H1 (cell line): ENCODE results near the gene PMM2. TPM values are rescaled to one million over a fixed set of nuclear protein-coding genes. Genes with fewer than 3 reads are reported as not detected.

Source experiments
- CTCF ChIA-PET: fragments of 300-600 bp; sonication (Branson Sonifier 250); formaldehyde crosslinking; loops from one replicate; lab custom pipeline; 2021; ENCODE audit not compliant: partially characterized antibody; lab: Charles Lee
- POLR2A ChIA-PET: fragments of 300-600 bp; sonication (Branson Sonifier 250); formaldehyde crosslinking; loops from one replicate; lab custom pipeline; 2021; ENCODE audit warnings: inconsistent platforms; ENCODE audit not compliant: partially characterized antibody; lab: Charles Lee
- DNase-seq, 2 experiments: peaks; one replicate each; pipeline versions ENCODE4 v3.0.0 to v3.0.0-alpha.2; 2010 to 2022; ENCODE audit warnings: low spot score in 2 of 2, low read depth in 1 of 2, mixed read lengths in 1 of 2
- FAIRE-seq: peaks from 2 replicates; lab custom pipeline; 2011; peaks lifted over from hg19 to GRCh38; lab: Jason Lieb, UNC
- H2AFZ ChIP-seq: 2 replicates; pipeline ENCODE4 v1.8.1; 2012; ENCODE audit warnings: low read length, inconsistent platforms
- H2AK5ac ChIP-seq: 2 replicates; pipeline ENCODE4 v1.6.1; 2013; ENCODE audit warnings: low read depth, low read length
- H2BK120ac ChIP-seq: replicated peaks from 2 replicates; pipeline ENCODE3; 2013; ENCODE audit warnings: low read depth, low read length, inconsistent platforms
- H2BK12ac ChIP-seq: 2 replicates; pipeline ENCODE4 v1.6.1; 2013; ENCODE audit warnings: low read depth, low read length
- H2BK15ac ChIP-seq: 2 replicates; pipeline ENCODE4 v1.6.1; 2013; ENCODE audit warnings: low read length
- H2BK20ac ChIP-seq: 2 replicates; pipeline ENCODE4 v1.6.1; 2013; ENCODE audit warnings: low read length
- H2BK5ac ChIP-seq: 2 replicates; pipeline ENCODE4 v1.6.1; 2013; ENCODE audit warnings: low read depth, low read length
- H3K14ac ChIP-seq: 2 replicates; pipeline ENCODE4 v1.6.1; 2013; ENCODE audit warnings: inconsistent platforms; ENCODE audit not compliant: insufficient read length
- H3K18ac ChIP-seq: 2 replicates; pipeline ENCODE4 v1.6.1; 2013; ENCODE audit warnings: low read length; ENCODE audit errors: extremely low read depth
- H3K23ac ChIP-seq: 2 replicates; pipeline ENCODE4 v1.6.1; 2013; ENCODE audit warnings: inconsistent platforms; ENCODE audit not compliant: insufficient read length
- H3K23me2 ChIP-seq: 2 replicates; pipeline ENCODE4 v1.6.1; 2013; ENCODE audit warnings: low read depth, low read length
- H3K27ac ChIP-seq: 2 replicates; pipeline ENCODE4 v1.6.1; 2011; ENCODE audit warnings: low read depth, low read length, inconsistent platforms
- H3K27me3 ChIP-seq, 4 experiments: replicated peaks in 1 of 4; 1 replicate in 1 of 4; 2 replicates in 3 of 4; pipeline versions ENCODE4 v1.6.1 to v1.8.1; 2011 to 2013; ENCODE audit warnings: low read length in 3 of 4, mild to moderate bottlenecking in 3 of 4, inconsistent platforms in 2 of 4, mixed read lengths in 2 of 4, moderate library complexity in 1 of 4; ENCODE audit not compliant: control insufficient read depth in 3 of 4, insufficient read depth in 3 of 4; ENCODE audit errors: extremely low read depth in 1 of 4
- H3K36me3 ChIP-seq, 4 experiments: 2 replicates each; pipeline versions ENCODE4 v1.6.1 to v1.8.1; 2011 to 2013; ENCODE audit warnings: mild to moderate bottlenecking in 4 of 4, low read length in 3 of 4, moderate library complexity in 2 of 4, control low read depth in 1 of 4, inconsistent platforms in 1 of 4; ENCODE audit not compliant: insufficient read depth in 4 of 4, control insufficient read depth in 2 of 4
- H3K4ac ChIP-seq: replicated peaks from 2 replicates; pipeline ENCODE3; 2013; ENCODE audit warnings: low read length, low read depth, mixed read lengths, inconsistent platforms; ENCODE audit not compliant: insufficient read length
- H3K4me1 ChIP-seq, 4 experiments: replicated peaks in 1 of 4; 1 replicate in 1 of 4; 2 replicates in 3 of 4; pipeline versions ENCODE4 v1.6.1 to v1.8.1; 2011 to 2013; ENCODE audit warnings: low read length in 3 of 4, inconsistent platforms in 2 of 4, mixed read lengths in 1 of 4; ENCODE audit not compliant: insufficient read depth in 4 of 4, control insufficient read depth in 3 of 4
- H3K4me2 ChIP-seq, 2 experiments: 2 replicates each; pipeline versions ENCODE4 v1.6.1 to v1.8.1; 2011 to 2013; ENCODE audit warnings: low read depth in 2 of 2, low read length in 2 of 2, control low read depth in 1 of 2, inconsistent platforms in 1 of 2, mild to moderate bottlenecking in 1 of 2; ENCODE audit not compliant: insufficient read depth in 1 of 2
- H3K4me3 ChIP-seq, 4 experiments: fragments of 200-600, 300-600 bp in 1 of 4; sonication (generic), shearing (Covaris generic), sonication (Bioruptor Twin) in 1 of 4; 2 replicates each; pipeline versions ENCODE4 v1.5.1 to v1.8.1; 2011 to 2016; ENCODE audit warnings: low read length in 4 of 4, low read depth in 3 of 4, control low read depth in 2 of 4, inconsistent platforms in 2 of 4, mild to moderate bottlenecking in 2 of 4, mixed read lengths in 1 of 4, moderate library complexity in 1 of 4; ENCODE audit not compliant: insufficient read depth in 2 of 4; ENCODE audit errors: extremely low read depth in 1 of 4
- H3K56ac ChIP-seq: replicated peaks from 2 replicates; pipeline ENCODE3; 2013; ENCODE audit warnings: low read depth, mild to moderate bottlenecking, mixed read lengths, low read length, inconsistent platforms; ENCODE audit not compliant: insufficient read length
- H3K79me1 ChIP-seq: 2 replicates; pipeline ENCODE4 v1.6.1; 2013; ENCODE audit warnings: low read depth, low read length, control low read depth
- H3K79me2 ChIP-seq, 2 experiments: 2 replicates each; pipeline versions ENCODE4 v1.6.1 to v1.8.1; 2012 to 2013; ENCODE audit warnings: low read length in 2 of 2, mild to moderate bottlenecking in 2 of 2, inconsistent platforms in 1 of 2; ENCODE audit not compliant: insufficient read depth in 2 of 2, control insufficient read depth in 1 of 2
- H3K9ac ChIP-seq, 4 experiments: replicated peaks in 1 of 4; 1 replicate in 1 of 4; 2 replicates in 3 of 4; pipeline versions ENCODE4 v1.6.1 to v1.8.1; 2011 to 2013; ENCODE audit warnings: low read depth in 3 of 4, low read length in 3 of 4, control low read depth in 2 of 4, mild to moderate bottlenecking in 2 of 4, moderate library complexity in 2 of 4, inconsistent platforms in 1 of 4; ENCODE audit errors: extremely low read depth in 1 of 4
- H3K9me3 ChIP-seq, 2 experiments: 2 replicates each; pipeline versions ENCODE4 v1.6.1 to v1.8.1; 2012 to 2013; ENCODE audit warnings: mild to moderate bottlenecking in 2 of 2, moderate library complexity in 2 of 2, control low read depth in 1 of 2, inconsistent platforms in 1 of 2, low read depth in 1 of 2, low read length in 1 of 2, mixed read lengths in 1 of 2; ENCODE audit not compliant: insufficient read depth in 2 of 2
- H4K20me1 ChIP-seq, 2 experiments: replicated peaks in 1 of 2; 2 replicates each; pipeline versions ENCODE3 to v1.8.1; 2011 to 2013; ENCODE audit warnings: inconsistent platforms in 2 of 2, low read length in 2 of 2, mild to moderate bottlenecking in 1 of 2; ENCODE audit not compliant: insufficient read depth in 2 of 2, control insufficient read depth in 1 of 2
- H4K5ac ChIP-seq: 2 replicates; pipeline ENCODE4 v1.6.1; 2013; ENCODE audit warnings: low read length, low read depth, mixed read lengths, inconsistent platforms; ENCODE audit not compliant: insufficient read length
- H4K8ac ChIP-seq: 2 replicates; pipeline ENCODE4 v1.8.0; 2013; ENCODE audit warnings: mild to moderate bottlenecking, moderate library complexity, low read length, inconsistent platforms; ENCODE audit not compliant: insufficient read depth; ENCODE audit errors: extremely low read depth
- H4K91ac ChIP-seq: replicated peaks from 2 replicates; pipeline ENCODE3; 2013; ENCODE audit warnings: low read length, mixed read lengths, inconsistent platforms; ENCODE audit not compliant: insufficient read length
- USF2 ChIP-seq: IDR thresholded peaks from 2 replicates; pipeline ENCODE4 v1.6.1; 2011; ENCODE audit warnings: low read length, improper control_type of control experiment
- WGBS, 2 experiments: shearing (Covaris generic) in 1 of 2; methylation state at CpG; one replicate each; pipeline versions ENCODE4 v1.1.6 to v1.1.7; 2013 to 2015; ENCODE audit warnings: low lambda C conversion rate in 2 of 2, mixed read lengths in 2 of 2, inconsistent platforms in 1 of 2, low coverage in 1 of 2, missing lambda C conversion rate in 1 of 2; ENCODE audit not compliant: insufficient replicate concordance in 2 of 2, insufficient coverage in 1 of 2, insufficient read length in 1 of 2; ENCODE audit errors: extremely low coverage in 1 of 2, missing lambda C conversion rate in 1 of 2; 5-methylcytosine and 5-hydroxymethylcytosine counted together
- polyA plus RNA-seq, 7 experiments: library from polyadenylated mRNA; depleted of rRNA in 3 of 7; stranded (reverse) in 5 of 7; unstranded in 2 of 7; fragments of >200 nt in 5 of 7; fragments of 200-250 nt in 2 of 7; gene quantifications; 1 replicate in 5 of 7; 2 replicates in 1 of 7; 4 replicates in 1 of 7; pipeline versions ENCODE4 v1.2.1 to v1.2.3, GENCODE V29; 2011 to 2013; ENCODE audit warnings: missing spikeins in 2 of 7, mixed read lengths in 2 of 7
- total RNA-seq: library from RNA; stranded (reverse); fragmentation: NEBNext Ultra II Directional; extraction: Animal tissue kit (Norgen Biotek cat#: 25700); gene quantifications from 2 replicates; pipeline ENCODE4 v1.2.1, GENCODE V29; 2021

PMM2 gene
- total and polyA plus RNA-seq, 2 of the 8 experiments (the other 6 are each of a cell fraction or from before 2014, with no cell fraction given) = 26.2 to 49.4 TPM

- Histone ChIP-seq H3K23ac (no peak overlapping the region), H3K4ac (peak overlapping the region; percentile 85), H3K4me2 (0 out of 4 replicates have a peak overlapping the region, but pooled peaks of 1 of the 2 experiments have one; percentile 11), H3K56ac (no peak overlapping the region), H2AFZ (no peak overlapping the region), H4K5ac (peak overlapping the region; percentile 5), H3K9me3 (no peaks in the 10 kb centered on the region), H3K36me3 (no peaks in the 10 kb centered on the region), H4K91ac (peak overlapping the region; percentile 95), H2BK120ac (peak overlapping the region; percentile 87), H2BK12ac (peak overlapping the region; percentile 10; the same call in 1 of the 2 replicates), H4K8ac (peak overlapping the region; percentile 82; the same call in 1 of the 2 replicates), H3K27me3 (no peaks in the 10 kb centered on the region), H2BK5ac (peak overlapping the region; percentile 68; the same call in 1 of the 2 replicates), H3K79me1 (no peaks in the 10 kb centered on the region), H3K4me3 (no peak overlapping the region), H3K18ac (no peak overlapping the region; the same call in 1 of the 2 replicates), H3K14ac (no peak overlapping the region), H3K4me1 (peaks cover 3 to 9% (median 8%) of the 10 kb centered on the region in 4 experiments), H3K9ac (no peak overlapping the region), H2BK15ac (peak overlapping the region; percentile 16; the same call in 1 of the 2 replicates), H2AK5ac (0 out of 2 replicates have a peak overlapping the region, but pooled peaks have one; percentile 53), H2BK20ac (0 out of 2 replicates have a peak overlapping the region, but pooled peaks have one; percentile 32), H3K23me2 (no peaks in the 10 kb centered on the region; the same call in 1 of the 2 replicates), H3K79me2 (no peaks in the 10 kb centered on the region), H4K20me1 (no peaks in the 10 kb centered on the region), H3K27ac (no peak overlapping the region)
- 87% methylated on average over 8 of the region's 8 CpGs; no CpG with 5 or more reads in 1 of the 2 experiments for WGBS, 2 experiments
- no peak for DNase-seq
- no peak for FAIRE-seq
- TF ChIP-seq USF2 = no peak
- CTCF ChIA-PET = interaction anchor here (0.6 to 7.2 kb wide), 9 partner anchors 8 to 392 kb away, joined by 3 to 52 read pairs (median 3); partner anchors contain the start of genes CARHSP1, PMM2 and TMEM186
- POLR2A ChIA-PET = interaction anchor here (0.8 to 29.1 kb wide), 2 partner anchors 20 to 28 kb away, joined by 4 to 456 read pairs; partner anchors contain the start of gene CARHSP1
These were observed 80.4 kb downstream of the PMM2 start for GRCh38 chr16:8877894-8878522.
